CD1c-positive myeloid dendritic cell (primary cell): ENCODE data around the gene ZNF280B.

ENCODE experiments used
- DNase-seq: peaks from one replicate; pipeline ENCODE4 v3.0.0-alpha.2; 2016; ENCODE audit errors: extremely low spot score

ZNF280B gene

GRCh38 chr22:22508274-22509176 lies at the start of gene ZNF280B:
ZNF280B (minus strand) TSS chr22:22508742; CDS start chr22:22489398, 19,344 bp downstream.
- DNase-seq: peak; percentile 79

DNA sequence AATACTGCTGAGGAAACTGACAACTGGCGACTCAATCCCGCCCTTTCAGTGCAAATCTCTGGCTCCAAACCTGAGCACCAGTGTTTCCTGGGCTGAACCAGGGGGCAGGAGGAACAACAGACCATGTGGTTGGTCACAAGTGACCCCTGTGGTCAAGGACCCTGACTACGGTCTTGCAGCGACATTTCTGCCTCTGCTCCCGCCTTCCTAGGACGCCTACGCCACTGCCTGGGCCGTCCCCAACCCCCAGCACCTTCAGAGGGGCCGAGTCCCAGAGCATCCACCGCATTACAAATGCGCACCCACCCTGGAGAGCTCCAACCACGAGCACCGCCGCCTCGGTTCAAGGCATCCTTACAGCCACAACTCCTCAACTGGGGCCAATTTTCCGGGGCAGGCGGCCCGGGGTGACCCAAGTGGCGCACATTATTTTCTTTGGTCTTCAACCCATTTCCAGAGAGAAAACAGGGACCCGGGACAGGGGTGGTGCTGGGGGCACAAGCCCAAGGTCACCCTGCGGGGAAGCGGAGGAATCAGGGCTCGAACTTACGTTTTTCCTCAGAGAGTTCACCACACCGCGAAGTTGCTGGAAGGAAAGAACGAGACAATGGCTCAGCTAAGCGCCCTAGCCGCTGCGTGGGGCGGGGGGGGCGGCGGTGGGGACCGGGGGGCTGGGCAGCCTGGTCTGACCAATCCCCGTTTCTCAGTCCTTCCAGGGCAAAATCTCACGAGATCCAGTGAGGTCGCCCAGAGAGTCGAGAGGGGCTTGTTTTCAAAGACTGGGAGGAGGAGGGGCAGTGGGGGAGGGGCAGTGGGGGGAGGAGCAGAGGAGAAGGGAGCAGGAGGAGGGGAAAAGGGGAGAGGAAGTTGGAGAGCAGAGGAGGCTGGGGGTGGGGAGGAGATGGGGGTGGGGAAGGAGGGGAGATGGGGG lies 48.7 kb upstream of the ZNF280B start:
- no peak for DNase-seq

- DNase-seq: no peak
Observed at GRCh38 chr22:22556578-22556977, 48.0 kb upstream of the ZNF280B start.

DNA sequence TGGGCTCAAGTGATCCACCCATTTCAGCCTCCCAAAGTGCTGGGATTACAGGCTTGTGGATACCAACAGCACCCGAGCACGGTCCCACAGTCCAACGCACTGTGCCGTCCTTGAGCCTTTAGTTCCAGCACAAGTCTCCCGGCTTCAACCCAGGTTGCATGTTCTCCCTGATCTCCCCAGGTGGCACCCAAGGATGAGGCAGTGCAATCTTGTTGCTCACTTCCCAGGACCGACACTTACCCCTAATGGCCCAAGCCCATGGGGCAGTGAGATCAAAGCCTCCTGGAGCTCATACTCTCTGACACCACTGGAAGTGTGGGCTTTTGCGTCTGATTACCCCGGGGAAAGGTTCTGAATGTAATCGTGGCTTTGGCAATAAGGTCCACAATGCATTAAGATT lies 47.1 kb upstream of the ZNF280B start:
- no peak for DNase-seq

GRCh38 chr22:22554587-22555284 lies 46.2 kb upstream of the ZNF280B start:
- DNase-seq: peak; percentile 17

- no peak for DNase-seq
Observed at GRCh38 chr22:22553735-22554586, 45.4 kb upstream of the ZNF280B start.

- no peak for DNase-seq
Observed at GRCh38 chr22:22553141-22553540, 44.6 kb upstream of the ZNF280B start.

- no peak for DNase-seq
Observed at GRCh38 chr22:22552630-22553029, 44.1 kb upstream of the ZNF280B start.

- no peak for DNase-seq
Observed at GRCh38 chr22:22550789-22551434, 42.4 kb upstream of the ZNF280B start.

DNA sequence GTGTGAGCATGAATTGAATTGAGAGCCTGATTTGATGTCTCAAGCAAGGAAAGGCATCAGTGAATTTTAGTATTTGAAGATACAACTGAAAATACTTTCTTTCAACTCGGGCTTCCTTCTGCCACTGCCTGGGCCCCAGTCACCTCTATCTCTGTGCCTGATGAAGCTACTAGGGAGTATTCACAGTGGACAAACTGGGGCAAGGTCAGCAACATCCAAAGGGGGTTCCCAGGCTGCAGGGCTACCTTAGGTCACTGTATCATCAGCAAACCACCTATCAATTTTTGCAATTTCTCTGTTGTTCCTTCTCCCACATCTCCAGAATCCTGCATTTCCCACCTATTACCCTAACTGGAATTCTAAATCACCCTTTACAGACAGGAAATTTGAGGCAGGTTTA lies 40.4 kb upstream of the ZNF280B start:
- DNase-seq: no peak

DNA sequence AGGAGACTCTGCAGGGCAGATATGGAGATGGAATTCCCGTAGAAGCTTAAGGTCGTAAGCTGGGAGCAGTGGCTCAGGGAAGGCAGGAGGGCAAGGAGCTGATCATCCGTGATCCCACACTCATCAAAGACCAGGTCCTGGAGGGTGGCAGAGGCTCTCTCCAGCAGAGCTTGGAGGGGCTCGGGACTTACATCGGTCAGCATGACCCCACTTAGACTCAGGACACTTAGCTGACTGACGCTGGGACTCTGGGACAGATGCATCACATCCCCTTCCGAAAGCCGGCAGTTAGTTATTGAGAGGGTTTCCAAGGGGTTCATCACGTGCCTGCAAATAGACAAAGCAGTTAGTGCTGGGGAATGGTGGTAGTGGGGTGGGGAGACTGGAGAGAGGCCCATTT lies 39.8 kb upstream of the ZNF280B start:
- no peak for DNase-seq

- peak; percentile 12 for DNase-seq
Observed at GRCh38 chr22:22547692-22548300, 39.3 kb upstream of the ZNF280B start.

GRCh38 chr22:22547226-22547625 lies 38.7 kb upstream of the ZNF280B start:
- DNase-seq: no peak

DNA sequence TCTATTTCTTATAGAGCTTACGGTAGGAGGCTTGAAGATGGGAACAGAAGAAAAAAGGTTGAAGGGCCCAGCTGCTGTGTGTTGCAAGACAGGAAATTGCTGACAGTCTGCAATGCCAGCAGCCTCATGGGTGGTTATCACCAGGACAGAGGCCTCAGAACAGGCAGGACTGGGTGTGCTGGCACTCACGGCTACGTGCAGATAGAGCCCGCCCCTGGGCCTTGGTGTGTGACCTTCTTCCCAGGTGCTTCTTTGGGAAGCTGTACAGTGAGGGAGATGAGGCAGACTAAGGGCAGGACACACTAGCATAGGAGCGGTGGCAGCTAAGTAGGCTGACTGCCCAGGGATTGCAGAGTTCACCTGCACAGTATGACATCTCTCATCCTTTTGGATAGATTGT lies 37.9 kb upstream of the ZNF280B start:
- DNase-seq: no peak

GRCh38 chr22:22545084-22545483 lies 36.5 kb upstream of the ZNF280B start:
- DNase-seq: no peak

- DNase-seq: no peak
Observed at GRCh38 chr22:22538226-22538989, 29.9 kb upstream of the ZNF280B start.

DNA sequence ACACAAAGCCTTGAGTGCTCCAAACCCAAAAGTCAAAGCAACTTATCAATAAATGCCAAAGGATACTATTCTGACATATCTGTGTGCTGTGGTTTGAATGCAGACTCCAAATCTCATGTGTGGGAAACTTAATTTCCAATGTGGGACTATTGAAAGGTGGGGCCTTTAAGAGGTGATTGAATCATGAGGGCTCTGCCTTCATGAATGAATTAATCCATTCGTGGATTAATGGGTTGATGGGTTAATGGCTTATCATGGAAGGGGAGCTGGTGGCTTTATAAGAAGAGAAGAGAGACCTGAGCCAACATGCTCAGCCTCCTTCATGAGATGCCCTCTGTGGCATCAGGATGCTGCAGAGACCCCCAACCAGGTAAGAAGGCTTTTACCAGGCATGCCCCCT lies 28.4 kb upstream of the ZNF280B start:
- DNase-seq: no peak

- no peak for DNase-seq
Observed at GRCh38 chr22:22536515-22536914, 28.0 kb upstream of the ZNF280B start.

DNA sequence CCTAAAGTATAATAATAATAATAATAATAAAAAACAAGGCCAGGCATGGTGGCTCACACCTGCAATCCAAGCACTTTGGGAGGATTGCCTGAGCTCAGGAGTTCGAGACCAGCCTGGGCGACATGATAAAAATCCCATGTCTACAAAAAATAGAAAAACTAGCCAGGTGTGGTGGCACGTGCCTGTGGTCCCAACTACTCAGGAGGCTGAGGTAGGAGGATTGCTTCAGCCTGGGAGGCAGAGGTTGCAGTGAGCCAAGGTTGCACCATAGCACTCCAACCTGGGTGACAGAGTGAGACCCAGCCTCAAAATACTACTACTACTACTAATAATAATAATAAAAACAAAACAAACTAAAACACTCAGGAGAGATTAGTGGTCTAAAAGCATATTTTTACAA lies 27.1 kb upstream of the ZNF280B start:
- no peak for DNase-seq
